ENCODE measurements around the gene INF2.
A peak's percentile ranks its signal among the peaks of the same experiment; 100 is the strongest.
"Not testable (repeated sequence)": the region's sequence is repeated elsewhere in the genome, so short reads cannot be mapped to it uniquely, and the experiment has no call there.

INF2 gene

DNA sequence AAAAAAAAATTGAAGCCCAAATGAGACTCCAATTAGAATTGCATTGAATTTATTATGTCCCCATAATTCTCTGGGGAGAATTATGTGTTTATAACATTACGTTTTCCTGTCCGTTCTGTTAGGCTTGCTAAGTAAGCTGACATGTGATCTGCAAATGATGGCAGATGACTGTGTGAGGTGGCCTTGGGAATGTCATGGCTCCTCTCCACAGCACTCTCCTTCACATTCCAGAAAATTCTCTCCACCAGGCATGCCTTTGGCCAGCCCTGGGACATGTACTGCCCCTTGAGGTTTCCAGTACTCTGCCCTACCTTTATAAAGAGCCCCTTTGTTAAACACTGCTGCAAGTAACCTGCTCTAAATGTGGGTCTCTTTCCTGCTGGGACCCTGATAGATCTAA is 28.3 kb upstream of the INF2 start:
- peak overlapping the region; percentile 81 for H3K27ac Mint-ChIP-seq
- no peak for DNase-seq
- peak overlapping the region in 1 of 2 donors; percentile 41 for H3K4me3 Mint-ChIP-seq
- no peak for ATAC-seq (replicated peaks)
- no peaks in the 10 kb centered on the region for H3K9me3 Mint-ChIP-seq
- no peaks in the 10 kb centered on the region for H3K27me3 Mint-ChIP-seq
- H3K4me1 Mint-ChIP-seq: peaks cover 66 to 90% of the 10 kb centered on the region in 2 donors
- peaks cover 0 to 4% of the 10 kb centered on the region in 2 donors for H3K36me3 Mint-ChIP-seq

DNA sequence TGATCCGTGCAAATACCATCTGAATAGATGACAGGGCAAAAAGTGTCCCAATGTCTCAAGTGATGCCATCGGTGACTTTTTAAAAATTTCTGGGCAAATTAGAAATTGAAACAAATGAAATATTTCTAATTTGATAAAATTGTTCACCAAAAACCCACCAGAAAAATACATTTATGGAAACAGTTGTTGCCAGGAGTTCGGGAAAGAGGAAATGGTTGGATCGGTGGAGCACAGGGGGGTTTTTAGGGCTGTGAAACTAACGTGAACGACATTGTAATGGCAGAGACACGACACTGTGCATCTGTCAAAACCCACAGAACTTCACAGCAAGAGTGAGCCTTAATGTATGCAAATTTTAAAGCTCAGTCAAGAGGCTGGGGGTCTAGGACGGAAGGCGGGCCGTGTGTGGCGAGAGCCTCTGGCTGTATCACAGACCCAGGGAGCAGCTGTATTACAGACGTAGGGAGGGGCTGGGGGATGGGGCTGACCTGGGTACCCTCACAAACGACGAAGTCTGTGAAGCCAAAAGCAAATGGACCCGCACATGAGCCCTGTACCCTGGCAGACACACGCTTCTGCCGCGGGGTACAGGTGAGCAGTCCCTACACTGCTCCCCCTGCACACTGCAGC is 27.8 kb upstream of the INF2 start:
- not testable (repeated sequence) for H3K9me3 Mint-ChIP-seq, H3K4me3 Mint-ChIP-seq, H3K36me3 Mint-ChIP-seq, H3K27me3 Mint-ChIP-seq, DNase-seq
- Mint-ChIP-seq H3K4me1 (peaks cover 62 to 90% of the 10 kb centered on the region in 2 donors), H3K27ac (peak overlapping the region; percentile 81)
- peak in 1 of 2 donors; percentile 5 for ATAC-seq (replicated peaks)

DNA sequence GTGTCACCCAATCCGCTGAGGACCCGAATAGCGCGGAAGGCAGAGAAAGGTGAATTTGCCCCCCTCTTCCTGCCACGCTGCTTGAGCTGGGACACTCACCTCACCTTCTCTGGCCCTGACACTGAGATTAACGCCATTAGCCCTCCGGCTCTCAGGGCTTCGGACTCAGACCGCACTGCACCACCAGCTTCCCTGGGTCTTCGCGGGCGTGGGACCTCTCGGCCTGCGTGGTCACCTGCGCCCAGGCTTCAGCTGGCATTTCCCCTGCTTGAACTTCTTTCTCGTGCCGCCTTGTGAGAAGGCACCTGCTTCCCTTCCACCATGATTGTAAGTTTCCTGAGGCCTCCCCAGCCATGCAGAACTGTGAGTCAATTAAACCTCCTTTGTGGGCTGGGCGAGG is 26.9 kb upstream of the INF2 start:
- Mint-ChIP-seq H3K4me1 (peaks cover 54 to 82% of the 10 kb centered on the region in 2 donors), H3K4me3 (peak overlapping the region in 1 of 2 donors; percentile 6), H3K27ac (peak overlapping the region; percentile 84)
- DNase-seq; H3K9me3 Mint-ChIP-seq; H3K27me3 Mint-ChIP-seq; ATAC-seq (replicated peaks); H3K36me3 Mint-ChIP-seq: not testable (repeated sequence)

DNA sequence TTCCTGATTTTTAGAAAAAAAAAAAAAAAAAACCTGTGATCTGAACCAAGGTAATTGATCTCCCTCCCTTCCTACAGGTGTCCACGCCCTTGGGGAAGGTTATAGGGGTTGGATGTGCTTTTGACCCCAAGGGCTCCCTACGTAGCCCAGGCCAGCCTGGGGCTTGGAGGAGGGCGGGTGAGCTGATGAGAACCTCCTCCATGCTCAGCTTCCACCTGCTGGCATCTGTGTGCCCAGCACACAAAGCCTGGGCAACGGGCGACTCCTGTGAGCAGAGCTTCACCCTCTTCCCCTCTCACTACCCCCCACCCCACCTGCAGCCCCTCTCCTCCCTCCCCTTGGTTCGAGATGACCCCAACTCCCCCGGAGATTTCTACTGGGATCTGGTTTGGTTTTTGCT is 25.3 kb upstream of the INF2 start:
- ATAC-seq (replicated peaks): no peak
- peaks cover 0 to 4% of the 10 kb centered on the region in 2 donors for H3K36me3 Mint-ChIP-seq
- H3K4me1 Mint-ChIP-seq: peaks cover 39 to 65% of the 10 kb centered on the region in 2 donors
- DNase-seq: no peak
- H3K9me3 Mint-ChIP-seq: no peaks in the 10 kb centered on the region
- H3K27ac Mint-ChIP-seq: no peak overlapping the region
- H3K4me3 Mint-ChIP-seq: no peak overlapping the region
- H3K27me3 Mint-ChIP-seq: no peaks in the 10 kb centered on the region

DNA sequence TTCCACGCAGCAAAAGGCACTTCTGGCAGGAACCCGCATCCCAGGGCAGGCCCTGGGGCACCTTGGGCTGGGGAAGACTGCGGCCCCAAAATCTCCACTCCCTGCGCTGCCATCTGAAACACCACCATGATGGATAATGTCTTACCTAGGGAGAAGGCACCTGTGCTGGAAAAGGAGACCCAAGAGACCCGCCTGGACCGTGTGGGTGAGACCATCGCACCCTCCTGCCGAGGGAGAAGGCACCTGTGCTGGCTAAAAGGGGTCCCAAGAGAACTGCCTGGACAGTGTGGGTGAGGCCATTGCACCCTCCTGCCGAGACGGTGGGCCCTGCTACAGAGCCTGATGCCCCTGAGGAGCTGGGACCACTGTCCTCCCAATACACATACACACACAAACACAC is 24.8 kb upstream of the INF2 start:
- Mint-ChIP-seq H3K4me1 (peaks cover 38 to 61% of the 10 kb centered on the region in 2 donors), H3K27ac (peak overlapping the region; percentile 6), H3K4me3 (no peak overlapping the region), H3K36me3 (peaks cover 0 to 4% of the 10 kb centered on the region in 2 donors), H3K9me3 (no peaks in the 10 kb centered on the region), H3K27me3 (no peaks in the 10 kb centered on the region)
- DNase-seq: no peak
- no peak for ATAC-seq (replicated peaks)

DNA sequence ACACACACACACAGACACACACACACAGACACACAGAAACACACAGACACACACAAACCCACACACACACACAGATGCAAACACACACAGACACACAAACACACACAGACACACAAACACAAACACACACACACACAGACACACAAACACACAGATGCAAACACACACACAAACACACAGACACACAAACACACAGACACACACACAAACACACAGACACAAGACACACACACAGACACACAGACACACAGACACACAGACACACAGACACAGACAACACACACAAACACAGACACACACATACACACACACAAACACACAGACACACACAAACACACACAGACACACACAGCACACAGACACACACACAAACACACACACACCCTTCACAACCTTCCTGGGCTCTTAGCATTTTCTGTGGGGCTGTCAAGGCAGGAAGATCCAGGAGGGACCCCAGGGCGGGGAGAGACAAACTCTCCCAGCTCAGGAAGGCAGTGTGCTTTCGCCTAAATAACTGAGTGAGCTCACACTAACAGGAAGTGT is 24.2 kb upstream of the INF2 start:
- H3K27ac Mint-ChIP-seq: peak overlapping the region; percentile 6
- ATAC-seq (replicated peaks) (no peak), DNase-seq (no peak)
- H3K4me3 Mint-ChIP-seq: peak overlapping the region in 1 of 2 donors; percentile 1
- H3K36me3 Mint-ChIP-seq: peaks cover 0 to 4% of the 10 kb centered on the region in 2 donors
- peaks cover 37 to 61% of the 10 kb centered on the region in 2 donors for H3K4me1 Mint-ChIP-seq
- H3K27me3 Mint-ChIP-seq: no peaks in the 10 kb centered on the region
- no peaks in the 10 kb centered on the region for H3K9me3 Mint-ChIP-seq

DNA sequence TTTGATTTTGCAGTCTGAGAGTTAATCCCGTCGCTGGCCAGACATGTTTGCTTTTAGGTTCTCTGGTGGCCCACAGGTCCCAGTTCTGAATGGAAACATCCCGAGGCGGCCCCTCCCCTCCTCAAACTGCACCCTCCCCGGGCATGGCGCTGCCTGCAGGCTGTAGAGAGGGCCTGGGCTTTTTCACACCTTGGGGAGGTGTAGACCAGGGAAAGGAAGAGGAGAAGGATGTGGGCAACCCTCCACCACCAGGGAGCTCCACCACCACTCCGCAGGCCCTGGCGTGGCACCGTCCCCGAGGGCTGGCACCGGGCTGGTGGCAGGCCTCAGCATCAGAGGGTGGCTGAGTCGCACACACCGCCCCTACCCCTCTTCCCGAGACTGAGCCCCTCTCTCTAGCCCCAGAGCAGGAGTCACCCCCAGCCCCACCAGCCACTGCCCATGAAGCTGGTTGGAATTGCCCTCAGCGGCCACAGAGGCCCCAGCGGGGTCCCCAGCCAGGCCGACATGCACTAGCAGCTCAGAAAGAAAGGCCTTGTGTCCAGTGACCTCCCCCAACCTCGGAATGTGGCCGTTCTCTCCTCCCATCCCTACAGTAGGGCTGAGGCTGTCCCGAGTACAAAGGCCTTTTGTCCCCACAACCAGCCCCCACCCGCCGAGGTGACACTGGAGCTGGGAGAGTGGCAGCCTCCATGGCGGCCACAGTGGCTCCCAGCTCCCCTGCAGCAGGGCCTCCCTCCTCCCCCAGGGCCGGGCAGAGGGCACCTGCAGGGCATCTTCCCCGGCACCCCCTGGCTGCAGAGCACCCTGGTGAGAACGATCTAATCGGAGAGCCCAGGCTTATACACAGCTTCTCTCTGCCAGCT is 23.5 kb upstream of the INF2 start:
- Mint-ChIP-seq H3K27ac (peak overlapping the region; percentile 6), H3K9me3 (no peaks in the 10 kb centered on the region), H3K4me3 (no peak overlapping the region), H3K4me1 (peaks cover 30 to 55% of the 10 kb centered on the region in 2 donors), H3K36me3 (peaks cover 0 to 4% of the 10 kb centered on the region in 2 donors), H3K27me3 (no peaks in the 10 kb centered on the region)
- DNase-seq (no peak), ATAC-seq (replicated peaks) (peak; percentile 53 to 55)

DNA sequence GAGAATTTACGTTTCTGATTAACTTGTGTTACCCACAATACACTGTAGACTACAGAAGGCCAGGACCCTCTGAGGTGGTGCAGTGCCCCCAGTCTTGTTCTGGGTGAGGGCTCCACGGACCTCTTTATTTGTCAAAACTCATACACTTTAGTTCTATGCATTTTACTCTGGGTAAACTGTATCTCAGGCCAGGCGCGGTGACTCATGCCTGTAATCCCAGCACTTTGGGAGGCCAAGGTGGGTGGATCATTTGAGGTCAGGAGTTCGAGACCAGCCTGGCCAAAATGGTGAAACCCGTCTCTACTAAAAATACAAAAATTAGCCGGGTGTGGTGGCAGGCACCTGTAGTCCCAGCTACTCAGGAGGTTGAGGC is 22.9 kb upstream of the INF2 start:
- H3K9me3 Mint-ChIP-seq; H3K27ac Mint-ChIP-seq; H3K4me3 Mint-ChIP-seq; ATAC-seq (replicated peaks); DNase-seq; H3K27me3 Mint-ChIP-seq; H3K36me3 Mint-ChIP-seq: not testable (repeated sequence)
- peaks cover 27 to 49% of the 10 kb centered on the region in 2 donors for H3K4me1 Mint-ChIP-seq

DNA sequence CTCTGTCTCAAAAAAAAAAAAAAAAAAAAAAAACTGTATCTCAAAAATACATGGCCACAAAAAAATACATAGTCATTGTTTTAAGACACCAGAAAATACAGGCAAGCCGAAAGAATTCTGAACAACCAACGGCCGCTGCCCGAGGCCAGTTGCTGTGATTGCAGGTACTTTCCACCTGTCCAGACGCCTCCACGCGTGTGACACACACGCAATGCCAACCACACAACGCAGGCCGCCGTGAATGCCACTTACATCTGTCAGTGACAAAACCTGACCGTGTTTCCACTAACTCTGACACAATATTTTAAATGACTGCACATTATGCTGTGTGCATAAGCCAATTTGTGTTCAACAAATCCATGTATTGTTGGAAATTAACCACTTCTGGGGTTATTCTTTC is 22.4 kb upstream of the INF2 start:
- peak overlapping the region; percentile 31 for H3K27ac Mint-ChIP-seq
- peaks cover 0 to 4% of the 10 kb centered on the region in 2 donors for H3K36me3 Mint-ChIP-seq
- no peaks in the 10 kb centered on the region for H3K27me3 Mint-ChIP-seq
- DNase-seq (no peak), ATAC-seq (replicated peaks) (no peak)
- H3K9me3 Mint-ChIP-seq: no peaks in the 10 kb centered on the region
- H3K4me1 Mint-ChIP-seq: peaks cover 27 to 44% of the 10 kb centered on the region in 2 donors
- H3K4me3 Mint-ChIP-seq: no peak overlapping the region

DNA sequence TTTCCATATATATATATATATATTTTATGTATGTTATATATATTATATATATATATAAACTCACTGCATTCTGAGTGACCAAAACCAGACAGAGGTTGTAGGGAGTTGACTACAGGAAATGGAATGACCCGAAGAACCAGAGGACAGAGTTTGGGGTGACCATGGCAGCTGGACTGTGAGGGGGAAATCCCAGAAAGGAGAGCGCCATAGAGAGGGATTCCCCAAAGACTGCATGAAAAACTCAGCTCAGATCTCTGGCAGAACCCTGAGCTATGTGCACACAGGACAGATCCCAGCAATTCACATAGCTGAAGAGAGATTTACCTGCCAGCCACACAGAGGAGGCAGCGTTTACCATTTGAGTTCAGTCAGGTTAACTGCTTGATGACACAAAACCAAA is 19.7 kb upstream of the INF2 start:
- ATAC-seq (replicated peaks) (no peak), DNase-seq (no peak)
- Mint-ChIP-seq H3K27me3 (no peaks in the 10 kb centered on the region), H3K27ac (no peak overlapping the region), H3K4me1 (peaks cover 21 to 27% of the 10 kb centered on the region in 2 donors), H3K36me3 (peaks cover 0 to 3% of the 10 kb centered on the region in 2 donors), H3K4me3 (no peak overlapping the region), H3K9me3 (peaks cover 6% of the 10 kb centered on the region in 2 donors)

DNA sequence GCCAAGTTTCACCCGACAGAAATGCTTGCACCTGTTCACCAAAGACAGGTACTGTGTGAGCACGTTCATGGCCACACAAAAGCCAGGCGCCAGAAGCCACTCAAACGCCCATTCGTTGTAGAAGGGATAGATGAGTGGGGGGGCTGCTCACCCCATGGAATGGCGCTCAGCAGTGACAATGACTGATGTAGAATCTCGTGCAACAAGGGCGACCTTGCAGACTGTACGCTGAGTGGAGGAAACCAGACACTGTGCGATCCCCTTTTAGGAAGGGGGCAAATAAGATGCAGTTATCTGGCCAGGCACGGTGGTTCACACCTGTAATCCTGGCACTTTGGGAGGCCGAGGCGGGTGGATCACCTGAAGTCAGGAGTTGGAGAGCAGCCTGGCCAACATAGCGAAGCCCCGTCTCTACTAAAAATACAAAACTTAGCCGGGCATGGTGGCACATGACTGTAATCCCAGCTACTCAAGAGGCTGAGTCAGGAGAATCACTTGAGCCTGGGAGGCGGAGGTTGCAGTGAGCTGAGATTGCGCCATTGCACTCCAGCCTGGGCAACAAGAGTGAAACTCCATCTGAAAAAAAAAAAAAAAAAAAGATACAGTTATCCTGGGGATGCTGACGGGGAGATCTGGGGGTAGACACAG is 18.0 kb upstream of the INF2 start:
- Mint-ChIP-seq H3K4me1 (peaks cover 9 to 12% of the 10 kb centered on the region in 2 donors), H3K9me3 (peaks cover 10 to 12% of the 10 kb centered on the region in 2 donors)
- H3K36me3 Mint-ChIP-seq; H3K27ac Mint-ChIP-seq; ATAC-seq (replicated peaks); H3K4me3 Mint-ChIP-seq; H3K27me3 Mint-ChIP-seq; DNase-seq: not testable (repeated sequence)

DNA sequence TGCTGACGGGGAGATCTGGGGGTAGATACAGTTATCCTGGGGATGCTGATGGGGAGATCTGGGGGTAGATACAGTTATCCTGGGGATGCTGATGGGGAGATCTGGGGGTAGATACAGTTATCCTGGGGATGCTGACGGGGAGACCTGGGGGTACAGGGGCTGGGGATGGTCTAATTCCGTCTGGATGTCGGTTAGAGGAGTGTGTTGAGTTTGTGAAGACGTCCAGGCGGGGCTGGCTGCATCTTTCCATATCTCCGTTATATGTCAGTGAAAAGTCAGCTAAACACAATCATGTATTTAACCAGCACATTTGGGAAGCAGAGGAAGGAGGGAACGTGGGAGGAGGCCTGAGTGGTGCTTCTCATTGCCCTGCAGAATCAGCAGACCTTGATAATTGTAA is 17.3 kb upstream of the INF2 start:
- not testable (repeated sequence) for ATAC-seq (replicated peaks); H3K27me3 Mint-ChIP-seq; H3K4me3 Mint-ChIP-seq; H3K36me3 Mint-ChIP-seq; DNase-seq; H3K27ac Mint-ChIP-seq
- Mint-ChIP-seq H3K4me1 (peaks cover 14 to 15% of the 10 kb centered on the region in 2 donors), H3K9me3 (peaks cover 10 to 12% of the 10 kb centered on the region in 2 donors)

DNA sequence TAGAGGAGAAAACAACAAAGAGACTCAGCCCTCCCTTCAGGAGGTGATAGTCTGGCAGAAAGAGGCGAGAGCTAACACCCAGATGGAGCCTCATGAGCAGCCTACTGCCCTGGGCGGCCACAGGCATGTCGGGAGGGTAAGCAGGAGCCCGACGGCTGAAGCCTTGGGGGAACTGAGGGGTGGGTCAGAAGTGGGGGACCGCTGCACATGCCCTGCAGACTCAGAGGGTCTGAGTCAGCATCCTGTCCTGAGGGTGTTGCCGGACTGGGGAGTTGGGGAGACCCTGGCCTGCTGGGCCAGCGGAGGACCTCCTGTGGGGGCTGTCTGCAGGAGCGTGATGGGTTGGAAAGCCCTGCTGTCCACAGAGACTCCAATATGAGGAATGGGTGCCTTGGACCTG is 15.9 kb upstream of the INF2 start:
- Mint-ChIP-seq H3K36me3 (peaks cover 0 to 8% of the 10 kb centered on the region in 2 donors), H3K4me1 (peaks cover 21 to 28% of the 10 kb centered on the region in 2 donors), H3K27me3 (no peaks in the 10 kb centered on the region), H3K27ac (no peak overlapping the region), H3K9me3 (peaks cover 10 to 12% of the 10 kb centered on the region in 2 donors), H3K4me3 (no peak overlapping the region)
- DNase-seq: no peak
- ATAC-seq (replicated peaks): no peak

DNA sequence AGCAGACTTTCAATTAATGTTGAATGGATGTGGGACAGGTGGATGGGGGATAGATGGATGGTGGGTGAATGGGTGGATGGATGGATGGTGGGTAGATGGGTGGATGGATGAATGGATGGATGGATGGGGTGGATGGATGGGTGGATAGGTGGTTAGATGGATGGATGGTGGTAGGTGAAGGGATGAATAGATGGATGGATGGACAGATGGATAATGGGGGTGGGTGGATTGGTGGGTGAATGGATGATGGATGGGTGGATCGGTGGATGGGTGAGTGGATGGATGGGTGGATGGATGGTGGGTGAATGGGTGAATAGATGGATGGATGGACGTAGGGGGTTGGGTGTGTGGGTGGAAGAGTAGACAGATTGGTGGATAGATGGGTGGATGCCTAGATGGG is 14.0 kb upstream of the INF2 start:
- Mint-ChIP-seq H3K9me3 (peaks cover 10 to 12% of the 10 kb centered on the region in 2 donors), H3K27ac (no peak overlapping the region), H3K27me3 (no peaks in the 10 kb centered on the region), H3K36me3 (peaks cover 0 to 8% of the 10 kb centered on the region in 2 donors), H3K4me1 (peaks cover 25 to 40% of the 10 kb centered on the region in 2 donors), H3K4me3 (no peak overlapping the region)
- DNase-seq (no peak), ATAC-seq (replicated peaks) (no peak)

Measured in stimulated activated naive B cell treated with anti-CD40 and anti-IgM and Interleukin-4, amounts not matched to agents 10 μg/mL and 1 μg/mL and 100 μg/mL, for 72 hours (primary cell).